Measurements from ENCODE around the gene MRTO4.
"Not testable (repeated sequence)": the region's sequence is repeated elsewhere in the genome, so short reads cannot be mapped to it uniquely, and the experiment has no call there.

Gene MRTO4

DNA sequence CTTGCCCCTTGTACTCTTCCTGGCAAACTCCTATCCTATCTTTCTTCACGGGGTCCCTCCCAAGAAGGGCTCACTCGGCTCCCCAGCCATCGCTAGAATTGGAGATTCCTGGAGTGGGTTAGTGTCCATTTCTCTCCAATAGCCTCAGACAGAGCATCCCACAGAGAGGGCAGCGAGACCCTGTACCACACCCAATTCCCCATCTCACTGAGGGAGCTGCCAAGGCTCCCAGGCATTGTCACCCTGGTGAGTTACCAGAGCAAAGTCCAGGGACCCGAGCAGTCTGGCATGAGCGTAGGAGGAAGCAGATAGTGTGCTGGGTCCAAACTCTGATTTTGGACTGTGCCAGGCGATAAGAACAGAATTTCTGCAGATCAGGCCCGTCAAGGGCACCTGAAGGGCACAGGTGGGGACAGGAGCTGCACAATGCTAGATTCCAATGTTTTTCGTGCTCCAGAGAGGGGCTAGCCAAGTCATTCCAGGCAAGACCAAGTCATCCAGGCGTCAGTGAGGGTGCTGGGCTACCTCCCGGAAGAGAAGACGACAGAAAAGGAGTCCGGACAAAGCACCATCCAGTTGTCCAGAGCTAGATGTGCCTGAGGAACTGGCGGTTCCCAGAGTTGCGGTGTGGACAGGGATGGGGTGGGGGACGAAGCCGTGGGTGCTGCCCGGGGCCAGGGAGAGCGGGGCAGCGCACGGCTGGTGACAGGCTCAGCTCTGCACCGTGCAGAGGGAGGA is 21.7 kb downstream of the MRTO4 start:
- DNase-seq, result no peak

DNA sequence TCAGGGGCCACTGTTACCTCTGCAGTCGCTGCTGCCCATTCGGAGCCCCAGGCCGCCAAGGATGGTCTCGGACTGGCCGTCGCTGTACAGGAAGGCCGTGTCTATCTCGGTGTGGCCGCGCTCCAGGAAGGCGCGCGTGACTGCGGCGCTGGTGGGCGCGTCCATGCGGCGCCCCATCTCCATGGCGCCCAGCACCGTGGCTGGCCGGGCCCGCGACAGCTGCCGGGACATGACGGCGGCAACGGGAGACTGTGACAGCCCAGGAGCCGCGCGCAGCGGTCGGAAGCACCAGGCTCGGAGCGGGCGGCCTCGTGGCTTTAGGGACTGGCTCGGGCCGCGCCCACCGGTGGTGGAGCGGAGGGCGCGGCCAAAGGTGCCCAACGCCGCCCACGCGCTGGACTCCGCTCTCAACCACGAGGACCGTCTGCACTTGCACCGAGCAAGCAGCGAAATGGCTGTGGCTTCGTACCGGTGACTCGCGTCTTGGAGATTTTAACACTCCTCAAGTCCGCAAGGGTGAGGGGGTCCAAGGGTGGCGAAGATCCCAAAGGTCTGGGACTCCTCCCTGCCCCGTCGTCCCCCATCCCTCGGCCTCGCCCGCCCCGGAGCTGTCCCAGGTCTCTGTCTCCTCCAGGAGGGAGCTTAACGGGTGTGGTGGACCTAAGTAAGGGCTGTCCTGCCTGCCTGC is 22.4 kb downstream of the MRTO4 start:
- DNase-seq, result not testable (repeated sequence)

DNA sequence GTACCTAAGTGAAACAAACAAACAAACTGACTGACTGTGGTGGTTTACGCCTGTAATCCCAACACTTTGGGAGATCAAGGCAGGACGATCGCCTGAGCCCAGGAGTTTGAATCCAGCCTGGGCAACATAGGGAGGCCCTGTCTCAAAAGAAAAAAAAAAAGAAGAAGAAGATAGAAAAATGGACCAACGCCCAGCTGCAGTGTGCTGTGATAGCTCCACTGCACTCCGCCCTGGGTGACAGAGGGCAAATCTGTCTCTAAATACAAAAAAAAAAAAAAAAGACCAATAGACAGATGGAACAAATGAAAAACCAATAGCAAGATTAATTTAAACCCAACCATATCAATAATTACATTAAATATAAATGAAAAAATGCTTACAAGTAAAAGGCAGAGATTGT is 23.0 kb downstream of the MRTO4 start:
- DNase-seq, result no peak

DNA sequence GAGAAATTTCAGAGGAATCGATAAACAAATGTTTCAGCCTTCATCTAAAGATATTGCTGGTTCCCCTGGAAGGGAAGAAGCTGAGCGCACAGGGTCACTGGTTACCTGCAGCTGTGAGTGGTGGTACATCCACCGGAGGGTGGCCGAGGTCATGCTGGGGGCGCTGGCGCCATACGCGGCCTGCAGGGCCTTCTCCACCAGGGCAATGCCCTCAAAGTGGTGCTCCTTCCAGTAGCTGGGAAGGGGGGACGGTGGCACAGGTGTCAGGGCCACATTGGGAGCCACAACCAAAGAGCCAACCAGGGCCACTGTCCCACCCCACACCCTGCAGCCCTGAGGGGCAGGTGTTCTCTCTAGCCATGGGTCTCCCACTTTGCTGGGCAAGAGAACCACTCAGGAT is 32.3 kb downstream of the MRTO4 start:
- DNase-seq, result no peak

DNA sequence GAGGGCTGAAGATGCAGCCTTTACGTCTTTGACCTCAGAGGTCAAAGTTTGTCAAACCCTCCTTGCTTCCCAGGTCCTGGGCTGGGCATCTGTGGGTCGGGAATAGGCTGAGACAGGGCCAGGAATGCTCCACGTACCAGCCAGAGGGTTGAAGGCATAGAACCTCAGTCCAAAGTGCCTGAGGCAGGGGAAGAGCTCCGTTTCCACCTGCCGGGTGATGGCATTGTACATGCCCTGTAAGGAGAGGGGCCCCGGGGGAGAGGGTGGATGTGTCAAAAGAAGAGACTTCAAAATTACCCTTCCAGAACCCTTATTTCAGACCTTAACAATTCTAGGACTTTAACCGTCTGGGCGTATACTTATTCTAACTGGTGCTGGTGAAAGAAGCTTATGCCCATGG is 33.3 kb downstream of the MRTO4 start:
- no peak for DNase-seq

DNA sequence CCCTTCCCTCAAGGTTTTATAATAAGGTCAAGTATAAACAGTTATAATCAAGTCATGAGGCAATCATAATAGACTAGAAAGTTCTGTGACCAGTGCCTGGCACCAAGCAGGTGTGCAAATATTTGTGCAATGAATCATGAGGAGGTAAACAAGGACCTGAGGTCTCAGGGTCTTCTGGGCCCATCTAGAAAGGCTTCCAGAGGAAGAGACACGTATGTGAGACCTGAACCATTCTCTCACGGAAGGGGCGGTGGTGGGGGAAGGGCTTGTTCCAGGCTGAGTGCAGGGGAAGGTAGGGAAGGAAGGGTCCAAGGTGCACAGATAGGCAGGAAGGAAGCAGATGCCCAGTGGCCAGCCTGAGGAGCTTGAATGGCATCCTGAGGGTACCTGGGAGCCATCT is 33.8 kb downstream of the MRTO4 start:
- not testable (repeated sequence) for DNase-seq

DNA sequence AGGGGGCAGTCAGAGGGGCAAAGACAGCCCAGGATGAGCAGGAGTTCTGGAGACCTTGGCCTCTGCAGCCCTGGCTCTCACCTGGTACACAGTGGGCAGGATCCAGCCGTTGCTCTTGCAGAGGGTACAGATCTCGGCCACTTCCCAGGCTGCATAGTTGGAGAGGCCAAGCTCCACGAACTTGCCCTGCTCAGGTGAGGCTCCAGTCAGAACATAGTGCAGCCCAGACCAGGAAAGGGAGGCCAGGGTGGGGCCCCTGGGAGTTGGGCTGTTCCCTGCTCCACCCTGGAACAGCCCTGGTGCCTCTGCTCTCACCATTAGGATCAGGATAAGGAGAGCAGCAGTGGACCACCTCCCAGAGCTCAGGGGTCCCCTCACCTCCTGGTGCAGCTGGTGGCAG is 34.2 kb downstream of the MRTO4 start:
- DNase-seq, result not testable (repeated sequence)

DNA sequence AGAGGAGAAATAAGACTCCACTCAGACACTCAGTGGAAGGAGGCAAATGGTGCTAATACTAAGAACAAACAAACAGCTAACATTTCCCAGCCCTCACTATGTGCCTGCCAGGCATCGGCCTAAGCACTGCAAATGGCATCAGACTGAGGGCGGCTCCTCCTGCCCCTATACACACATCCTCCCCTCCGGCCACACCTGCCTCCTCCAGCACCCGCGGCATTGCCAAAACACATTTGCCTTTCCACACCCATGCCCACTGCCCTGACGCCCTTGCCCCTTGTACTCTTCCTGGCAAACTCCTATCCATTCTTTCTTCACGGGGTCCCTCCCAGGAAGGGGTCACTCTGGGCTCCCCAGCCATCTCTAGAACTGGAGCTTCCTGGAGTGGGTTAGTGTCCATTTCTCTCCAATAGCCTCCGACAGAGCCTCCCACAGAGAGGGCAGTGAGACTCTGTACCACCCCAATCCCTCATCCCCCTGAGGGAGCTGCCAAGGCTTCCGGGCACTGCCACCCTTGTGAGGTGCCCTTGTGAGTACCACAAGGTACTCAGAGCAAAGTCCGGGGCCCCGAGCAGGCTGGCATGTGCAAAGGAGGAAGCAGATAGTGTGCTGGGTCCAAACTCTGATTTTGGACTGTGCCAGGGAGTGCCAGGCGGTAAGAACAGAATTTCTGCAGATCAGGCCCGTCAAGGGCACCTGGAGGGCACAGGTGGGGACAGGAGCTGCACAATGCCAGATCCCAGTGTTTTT is 36.0 kb downstream of the MRTO4 start:
- DNase-seq, result no peak

DNA sequence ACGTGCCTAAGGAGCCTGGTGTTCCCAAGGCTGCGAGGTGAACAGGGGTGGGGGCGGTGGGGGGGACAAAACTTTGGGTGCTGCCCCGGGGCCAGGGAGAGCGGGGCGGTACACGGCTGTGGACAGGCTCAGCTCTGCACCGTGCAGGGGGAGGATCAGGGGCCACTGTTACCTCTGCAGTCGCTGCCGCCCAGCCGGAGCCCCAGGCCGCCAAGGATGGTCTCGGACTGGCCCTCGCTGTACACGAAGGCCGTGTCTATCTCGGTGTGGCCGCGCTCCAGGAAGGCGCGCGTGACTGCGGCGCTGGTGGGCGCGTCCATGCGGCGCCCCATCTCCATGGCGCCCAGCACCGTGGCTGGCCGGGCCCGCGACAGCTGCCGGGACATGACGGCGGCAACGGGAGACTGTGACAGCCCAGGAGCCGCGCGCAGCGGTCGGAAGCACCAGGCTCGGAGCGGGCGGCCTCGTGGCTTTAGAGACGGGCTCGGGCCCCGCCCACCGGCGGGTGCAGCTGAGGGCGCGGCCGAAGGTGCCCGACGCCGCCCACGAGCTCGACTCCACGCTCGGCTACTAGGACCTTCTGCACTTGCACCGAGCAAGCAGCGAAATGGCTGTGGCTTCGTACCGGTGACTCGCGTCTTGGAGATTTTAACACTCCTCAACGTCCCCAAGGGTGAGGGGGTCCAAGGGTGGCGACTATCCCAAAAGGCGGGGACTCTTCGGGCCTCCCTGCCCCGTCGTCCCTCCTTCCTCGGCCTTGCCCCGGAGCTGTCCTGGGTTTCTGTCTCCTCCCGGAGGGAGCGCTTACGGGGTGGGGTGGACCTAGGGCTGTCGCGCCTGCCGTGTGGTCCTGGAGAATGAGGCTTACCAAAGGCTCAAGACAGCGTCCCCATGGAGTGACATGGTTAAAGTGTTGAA is 37.0 kb downstream of the MRTO4 start, which contains the start of gene AKR7A3:
Gene AKR7A3, minus strand, starts transcription at position 447 of the 918 bp plus-strand sequence. Its CDS starts 61 bp downstream, at position 386.
- DNase-seq, result not testable (repeated sequence)

DNA sequence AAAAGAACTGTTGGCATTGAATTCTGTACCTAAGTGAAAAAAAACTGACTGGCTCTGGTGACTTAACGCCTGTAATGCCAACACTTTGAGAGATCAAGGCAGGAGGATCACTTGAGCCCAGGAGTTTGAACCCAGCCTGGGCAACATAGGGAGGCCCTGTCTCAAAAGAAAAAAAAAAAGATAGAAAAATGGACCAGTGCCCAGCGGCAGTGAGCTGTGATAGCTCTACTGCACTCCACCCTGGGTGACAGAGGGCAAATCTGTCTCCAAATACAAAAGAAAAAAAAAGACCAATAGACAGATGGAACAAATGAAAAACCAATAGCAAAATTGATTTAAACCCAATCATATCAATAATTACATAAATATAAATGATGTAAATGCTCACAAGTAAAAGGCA is 37.6 kb downstream of the MRTO4 start:
- DNase-seq, result no peak

DNA sequence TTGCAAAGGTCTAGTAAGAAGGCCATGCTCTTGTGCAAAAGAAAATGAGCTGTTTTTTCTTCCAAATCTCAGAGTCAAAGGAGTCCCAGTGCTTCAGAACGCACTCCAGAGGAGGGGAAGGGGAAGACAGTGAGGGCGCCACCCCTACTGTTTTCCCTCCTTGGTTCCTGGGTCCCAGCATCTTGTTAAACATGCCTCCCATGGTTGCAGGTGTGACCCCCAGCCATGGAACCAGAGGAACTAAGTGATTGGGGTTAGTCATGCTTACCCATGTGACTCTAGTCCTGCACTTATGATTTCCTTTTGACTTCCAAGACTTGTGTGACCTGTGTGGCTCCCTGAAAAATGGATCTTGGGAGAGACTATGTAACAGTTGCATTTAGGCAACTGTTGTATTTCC is 43.0 kb downstream of the MRTO4 start:
- no peak for DNase-seq

DNA sequence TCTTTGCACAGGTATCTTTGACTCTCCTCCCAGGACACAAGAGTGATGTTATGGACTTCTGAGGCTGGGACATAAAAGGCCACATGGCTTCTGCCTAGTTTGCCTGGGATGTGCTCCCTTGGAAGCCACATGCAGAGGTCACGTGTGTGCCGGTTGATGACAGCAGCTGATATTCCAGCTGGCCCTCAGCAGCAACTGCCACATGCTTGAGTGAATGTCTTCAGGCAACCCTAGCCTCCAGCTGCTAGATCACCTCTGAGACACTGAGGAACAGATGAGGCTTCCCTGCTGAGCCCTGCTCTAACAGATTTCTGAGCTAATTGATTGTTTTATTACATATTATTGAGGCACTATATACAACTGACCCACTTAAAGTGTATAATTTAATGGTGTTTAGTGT is 48.6 kb downstream of the MRTO4 start:
- no peak for DNase-seq

DNA sequence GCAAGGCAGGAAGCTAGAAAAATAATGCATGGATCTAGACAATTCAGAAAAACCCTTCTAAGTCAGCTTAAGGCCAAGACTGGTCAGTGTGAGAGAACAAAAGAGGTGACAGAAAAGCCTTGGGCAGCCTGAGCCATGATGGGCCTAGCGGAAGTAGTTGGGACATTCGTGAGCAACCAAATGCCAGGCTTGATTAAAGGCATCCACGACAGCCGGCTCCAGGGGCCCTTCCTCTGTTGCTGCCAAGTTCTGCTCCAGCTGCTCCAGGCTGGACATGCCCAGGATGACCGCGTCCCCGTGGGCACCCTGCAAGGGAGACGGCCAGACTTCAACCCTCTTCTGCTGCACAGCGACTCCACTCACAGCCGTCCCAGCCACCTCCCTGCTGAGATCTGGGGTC is 52.5 kb downstream of the MRTO4 start:
- DNase-seq, result not testable (repeated sequence)

DNA sequence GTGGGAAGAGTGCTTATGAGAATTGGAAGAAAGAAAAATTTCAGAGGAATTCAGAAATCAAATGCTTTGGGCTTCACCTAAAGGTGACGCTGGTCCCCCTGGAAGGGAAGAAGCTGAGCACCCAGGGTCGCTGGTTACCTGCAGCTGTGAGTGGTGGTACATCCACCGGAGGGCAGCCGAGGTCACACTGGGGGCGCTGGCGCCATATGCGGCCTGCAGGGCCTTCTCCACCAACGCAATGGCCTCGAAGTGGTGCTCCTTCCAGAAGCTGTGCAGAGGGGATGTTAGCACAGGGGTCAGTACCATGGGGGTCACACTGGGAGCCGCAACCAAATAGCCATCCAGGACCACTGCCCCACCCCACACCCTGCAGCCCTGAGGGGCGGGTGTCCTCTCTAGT is 54.3 kb downstream of the MRTO4 start:
- no peak for DNase-seq

DNA sequence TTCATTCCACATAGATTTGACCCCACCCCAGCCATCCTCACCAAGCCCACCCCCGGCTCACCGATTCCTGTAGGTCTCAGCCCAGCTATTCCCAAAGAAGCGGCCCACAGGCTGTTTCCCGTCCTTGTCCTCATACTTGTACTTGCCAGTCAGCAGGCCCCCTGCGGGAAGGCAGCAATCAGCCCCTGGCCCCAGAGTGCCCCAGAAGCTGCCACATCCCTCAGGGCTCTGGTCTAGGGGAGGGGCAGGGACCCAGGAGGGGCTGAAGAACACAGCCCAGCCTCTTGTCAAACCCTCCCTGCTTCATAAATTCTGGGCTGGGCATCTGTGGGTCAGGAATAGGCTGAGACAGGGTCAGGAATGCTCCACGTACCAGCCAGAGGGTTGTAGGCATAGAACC is 55.3 kb downstream of the MRTO4 start:
- DNase-seq, result no peak

DNA sequence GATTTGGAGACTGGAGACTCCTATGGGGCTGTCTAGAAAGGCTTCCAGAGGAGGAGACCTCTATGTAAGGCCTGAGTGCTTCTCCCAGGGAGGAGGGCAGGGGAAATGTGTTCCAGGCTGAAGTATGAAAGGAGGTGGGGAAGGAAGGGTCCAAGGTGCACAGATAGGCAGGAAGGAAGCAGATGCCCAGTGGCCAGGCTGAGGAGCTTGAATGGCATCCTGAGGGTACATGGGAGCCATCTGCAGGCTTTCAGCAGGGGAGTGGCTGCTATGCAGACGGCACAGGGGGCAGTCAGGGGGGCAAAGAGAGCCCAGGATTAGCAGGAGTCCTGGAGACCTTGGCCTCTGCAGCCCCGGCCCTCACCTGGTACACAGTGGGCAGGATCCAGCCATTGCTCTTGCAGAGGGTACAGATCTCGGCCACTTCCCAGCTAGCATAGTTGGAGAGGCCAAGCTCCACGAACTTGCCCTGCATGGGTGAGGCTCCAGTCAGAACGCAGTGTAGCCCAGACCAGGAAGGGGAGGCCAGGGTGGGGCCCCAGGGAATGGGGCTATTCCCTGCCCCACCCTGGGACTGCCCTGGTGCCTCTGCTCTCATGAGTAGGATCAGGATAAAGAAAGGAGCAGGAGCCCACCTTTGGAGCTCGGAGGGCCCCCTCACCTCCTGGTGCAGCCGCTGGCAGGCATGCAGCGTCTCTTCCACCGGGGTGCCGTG is 56.3 kb downstream of the MRTO4 start:
- DNase-seq, result no peak

DNA sequence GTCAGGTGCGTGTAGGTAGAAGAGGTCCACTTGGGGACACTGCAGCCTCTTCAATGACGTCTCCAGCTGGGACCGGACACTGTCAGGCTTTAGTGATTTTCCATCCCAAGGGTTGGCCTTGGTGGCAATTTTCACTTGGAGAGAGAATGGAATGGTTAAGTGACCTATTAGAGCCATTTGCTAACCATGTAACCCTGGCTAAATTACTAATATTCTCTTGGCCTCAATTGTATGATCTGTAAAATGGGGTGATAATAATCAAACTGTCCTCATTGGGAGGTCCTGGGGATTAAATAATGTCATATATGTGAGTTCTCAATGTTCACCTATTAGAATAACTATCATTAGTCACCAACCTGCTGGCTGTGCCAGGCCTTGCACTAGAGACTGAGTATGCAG is 56.9 kb downstream of the MRTO4 start:
- no peak for DNase-seq

DNA sequence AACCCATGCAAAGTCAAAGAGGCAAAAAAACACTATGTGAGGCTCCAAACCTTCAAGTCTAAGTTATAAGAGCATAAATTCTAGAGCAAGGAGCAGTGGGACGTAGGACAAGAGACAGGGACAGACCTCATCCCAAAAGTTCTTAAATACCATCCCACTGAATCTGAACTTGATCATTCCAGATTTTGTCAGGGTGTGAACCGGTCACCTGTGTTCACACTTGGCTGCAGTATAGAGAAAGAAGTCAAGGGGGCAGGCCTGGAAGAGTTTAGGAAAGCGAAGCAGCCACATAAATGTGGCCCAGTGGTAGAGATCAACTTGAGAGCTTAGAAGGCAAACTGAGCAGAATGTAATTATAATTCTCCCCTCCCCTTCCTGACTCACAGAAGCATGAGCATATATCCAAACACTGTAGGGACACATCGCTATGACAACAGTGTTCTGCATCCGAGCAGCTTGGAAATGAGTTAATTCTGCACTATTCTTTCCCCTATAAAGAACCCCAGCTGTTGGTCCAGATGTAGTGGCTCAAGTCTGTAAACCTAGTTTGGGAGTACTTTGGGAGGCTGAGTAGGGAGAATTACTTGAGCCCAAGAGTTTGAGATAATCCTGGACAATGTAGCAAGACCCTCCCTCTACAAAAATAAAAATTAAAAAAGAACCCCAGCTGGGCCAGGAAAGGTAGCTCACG is 57.7 kb downstream of the MRTO4 start:
- no peak for DNase-seq
